Kidney capillary endothelial cell (primary cell): ENCODE data around the gene OR6V1.
"Not testable (repeated sequence)": the region's sequence is repeated elsewhere in the genome, so short reads cannot be mapped to it uniquely, and the experiment has no call there.

ENCODE experiments used
- DNase-seq: peaks from one replicate; pipeline ENCODE4 v3.0.0-alpha.2; 2018; ENCODE audit warnings: low spot score

The OR6V1 gene

DNA sequence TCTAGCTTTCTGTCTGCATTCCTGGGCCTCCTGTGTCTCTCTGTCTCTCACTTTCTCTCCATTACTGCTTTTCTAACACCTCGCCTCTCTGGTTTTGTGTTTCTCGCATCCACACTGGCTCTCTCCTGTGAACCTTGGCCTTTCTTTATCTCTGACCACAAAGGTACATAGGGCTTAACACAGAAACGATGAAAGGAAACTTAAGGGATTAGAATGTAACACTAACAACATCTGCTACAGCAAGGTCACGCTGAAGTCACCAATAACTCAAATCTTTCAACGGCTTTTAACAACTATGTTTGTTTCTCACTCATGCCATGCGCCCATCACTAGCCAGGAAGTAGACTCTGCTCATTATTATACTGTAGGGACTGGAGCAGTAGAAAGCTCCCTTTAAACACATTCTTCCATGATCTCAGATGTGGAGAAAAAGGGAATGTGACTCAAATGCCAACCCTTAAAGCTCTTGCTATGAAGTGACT is 9.3 kb upstream of the OR6V1 start:
- no peak for DNase-seq

DNA sequence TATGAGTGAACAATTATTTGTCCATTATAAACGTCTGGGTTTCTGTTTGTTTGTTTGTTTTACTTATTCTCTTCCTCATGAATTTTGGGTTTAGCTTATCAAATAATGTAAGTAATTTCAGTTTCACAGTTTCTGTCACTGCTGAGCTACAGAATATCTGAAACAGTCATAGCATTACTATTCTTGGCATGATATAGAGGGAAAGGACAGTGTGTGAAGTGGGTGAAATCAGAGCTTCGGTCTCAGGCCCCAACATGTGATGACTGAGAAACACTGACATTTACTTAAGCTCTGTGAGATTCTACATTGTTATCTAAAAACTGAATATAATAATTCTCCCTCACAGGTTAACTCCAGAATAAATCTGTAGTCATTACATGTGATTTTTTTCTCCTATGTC is 8.8 kb upstream of the OR6V1 start:
- no peak for DNase-seq

DNA sequence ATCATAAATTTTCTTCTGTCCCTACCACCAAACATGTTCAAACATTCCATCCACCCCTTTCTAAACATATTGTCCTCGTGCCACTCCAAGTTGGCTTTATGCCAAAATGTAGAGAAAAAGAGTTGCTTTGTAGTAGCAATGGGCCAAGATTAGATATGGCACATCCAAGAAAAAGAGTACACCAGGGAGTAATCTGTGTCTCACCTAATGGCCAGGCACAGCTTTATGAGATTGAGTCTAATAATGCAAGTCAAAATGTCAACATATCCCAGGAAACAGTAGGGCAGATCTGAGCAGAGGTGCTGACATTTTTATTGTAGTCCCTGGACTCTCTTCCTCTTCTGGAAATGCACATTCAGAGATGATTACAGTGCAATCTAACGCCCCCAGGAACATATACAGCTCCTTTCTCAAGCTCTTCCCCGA is 5.7 kb upstream of the OR6V1 start:
- no peak for DNase-seq

DNA sequence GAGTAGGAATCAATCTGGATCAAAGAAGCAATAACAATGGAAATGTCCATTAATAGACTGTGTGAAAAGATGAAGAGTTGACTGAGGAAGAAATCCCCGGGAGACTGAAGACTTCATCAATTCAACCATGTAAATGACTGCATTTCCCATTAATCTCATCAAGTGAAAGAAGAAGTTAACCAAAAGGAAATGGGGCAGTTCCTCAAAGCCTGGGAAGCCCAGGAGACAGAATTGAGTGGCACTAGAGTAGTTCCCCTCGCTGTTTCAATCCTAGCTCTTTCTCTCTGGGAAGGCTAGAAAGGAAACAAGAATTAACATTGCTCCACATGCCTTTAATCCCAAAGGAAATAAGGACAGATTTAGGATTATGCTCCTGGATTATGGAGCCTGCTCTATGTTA is 4.8 kb upstream of the OR6V1 start:
- no peak for DNase-seq

DNA sequence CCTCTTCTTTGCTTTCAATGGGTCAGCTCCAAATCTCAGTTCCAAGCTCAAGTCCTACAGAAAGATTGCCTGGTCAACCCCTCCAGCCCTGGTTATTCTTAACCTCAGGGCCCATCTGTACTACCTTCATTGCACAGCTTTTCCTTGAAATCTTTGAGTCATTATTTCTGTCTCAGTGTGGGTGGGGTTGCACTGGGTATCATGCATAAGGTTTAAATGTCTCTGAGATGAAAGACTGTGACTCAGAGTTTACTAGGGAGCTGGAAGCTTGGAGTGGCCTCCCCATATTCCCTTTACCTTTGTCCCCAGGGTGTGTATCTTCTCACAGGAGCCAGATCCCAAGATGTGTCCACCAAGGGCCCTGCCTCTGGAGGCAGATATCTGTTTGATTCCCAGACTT is 3.3 kb upstream of the OR6V1 start:
- no peak for DNase-seq

DNA sequence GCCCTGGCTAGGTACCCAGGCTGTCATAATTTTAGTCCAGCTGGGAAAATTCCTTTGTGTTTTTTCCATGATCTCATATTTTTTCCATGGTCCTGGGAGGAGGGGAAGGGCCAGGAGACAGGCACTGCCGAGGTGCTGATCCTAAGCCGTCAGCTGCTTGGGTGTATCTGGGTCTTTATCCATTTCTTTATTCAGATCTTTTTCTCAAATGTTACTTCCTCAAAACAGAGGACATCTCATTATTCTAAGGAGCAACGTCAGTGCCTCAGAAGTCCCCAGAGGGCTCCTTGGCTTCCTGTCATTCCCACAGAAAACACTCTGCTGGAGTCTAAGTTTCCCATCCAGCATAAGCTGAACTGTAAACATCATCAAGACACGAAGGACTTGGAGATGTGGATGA is 2.8 kb upstream of the OR6V1 start:
- DNase-seq, result no peak

DNA sequence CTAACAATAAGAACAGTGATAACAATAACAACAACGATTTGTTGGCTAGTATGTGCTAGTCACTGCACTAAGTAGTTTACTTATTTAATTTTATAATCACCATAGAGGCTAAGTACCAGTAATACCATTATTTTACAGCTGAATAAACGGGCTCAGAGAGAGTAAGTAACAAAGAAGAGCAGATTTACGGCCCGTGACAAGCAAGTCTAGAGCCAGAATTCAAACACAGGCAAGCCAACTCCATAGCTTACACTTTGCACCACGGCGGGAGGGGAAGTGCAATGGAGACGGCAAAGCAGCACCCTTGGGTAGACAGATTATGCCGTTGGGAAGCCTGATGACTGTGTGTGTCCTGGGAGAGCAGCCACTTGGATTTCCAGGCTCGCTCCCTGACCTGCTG is 1.2 kb upstream of the OR6V1 start:
- no peak for DNase-seq

DNA sequence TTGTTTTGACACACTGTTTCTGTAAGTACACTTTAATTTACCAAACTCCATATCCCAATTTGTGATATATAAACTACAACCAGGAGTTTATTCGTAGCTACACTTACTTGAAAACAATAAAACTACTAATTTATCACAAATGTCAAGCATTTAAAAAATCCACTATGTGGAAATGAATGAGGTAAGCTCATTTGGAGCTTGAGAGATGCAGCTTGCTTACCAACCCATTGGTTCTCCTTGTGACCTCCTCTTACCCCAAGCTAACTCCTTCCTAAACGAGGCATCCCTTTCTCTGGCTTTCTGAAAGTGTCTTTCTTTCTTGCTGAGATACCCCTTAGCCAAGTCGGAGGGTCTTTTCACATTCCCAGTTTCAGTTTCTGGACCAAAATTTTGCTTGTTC is 2.5 kb downstream of the OR6V1 start:
- DNase-seq, result no peak

DNA sequence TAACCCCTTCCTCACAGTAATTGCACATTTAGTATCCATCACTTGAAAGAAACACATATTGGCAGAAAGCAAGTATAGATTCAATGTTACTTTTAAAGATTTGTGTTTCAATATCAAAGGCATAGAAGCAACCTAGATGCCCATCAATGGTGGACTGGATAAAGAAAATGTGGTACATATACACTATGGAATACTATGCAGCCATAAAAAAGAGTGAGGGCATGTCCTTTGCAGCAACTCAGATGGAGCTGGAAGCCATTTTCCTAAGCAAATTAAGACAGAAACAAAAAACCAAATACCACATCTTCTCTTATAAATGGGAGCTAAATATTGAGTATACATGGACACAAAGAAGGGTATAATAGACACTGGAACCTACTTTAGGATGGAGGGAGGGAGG is 3.6 kb downstream of the OR6V1 start:
- no peak for DNase-seq

DNA sequence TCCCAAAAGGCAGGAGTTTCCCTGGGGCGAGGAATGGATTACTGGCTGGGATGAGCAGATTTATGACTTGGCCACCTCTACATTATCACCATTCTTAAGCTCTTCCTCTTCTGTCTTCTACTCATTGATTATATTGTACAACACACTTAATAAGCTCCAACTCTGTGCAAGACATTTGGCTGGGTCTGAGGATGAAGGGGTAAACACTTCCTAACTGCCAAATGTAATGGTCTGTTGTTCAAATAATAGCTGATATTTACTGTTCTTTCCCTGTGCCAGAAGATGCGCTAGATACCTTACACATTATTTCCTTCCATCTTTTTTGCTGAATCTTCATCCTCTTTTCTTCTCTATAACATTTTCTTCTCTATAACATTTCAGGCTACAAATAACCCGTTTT is 11.6 kb downstream of the OR6V1 start:
- no peak for DNase-seq

DNA sequence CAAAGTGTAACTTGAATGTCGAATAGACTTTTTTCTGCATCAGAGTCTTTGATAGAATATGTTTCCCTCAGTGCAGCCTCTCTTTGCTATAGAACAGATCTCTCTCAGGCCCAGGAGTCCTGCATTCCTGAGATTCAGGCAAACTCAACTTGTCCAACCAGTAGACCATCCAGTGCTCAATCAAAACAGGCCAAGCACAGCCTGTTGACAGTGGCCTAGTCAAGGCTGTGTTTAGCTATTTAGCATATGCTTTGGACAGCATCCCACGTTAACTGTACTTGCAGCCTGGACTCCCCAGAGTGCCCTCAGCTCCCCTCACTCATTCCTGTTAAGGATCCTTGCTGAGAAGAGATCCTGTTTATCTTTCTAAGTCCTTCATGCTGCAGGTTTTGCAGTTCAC is 16.3 kb downstream of the OR6V1 start:
- DNase-seq, result no peak

DNA sequence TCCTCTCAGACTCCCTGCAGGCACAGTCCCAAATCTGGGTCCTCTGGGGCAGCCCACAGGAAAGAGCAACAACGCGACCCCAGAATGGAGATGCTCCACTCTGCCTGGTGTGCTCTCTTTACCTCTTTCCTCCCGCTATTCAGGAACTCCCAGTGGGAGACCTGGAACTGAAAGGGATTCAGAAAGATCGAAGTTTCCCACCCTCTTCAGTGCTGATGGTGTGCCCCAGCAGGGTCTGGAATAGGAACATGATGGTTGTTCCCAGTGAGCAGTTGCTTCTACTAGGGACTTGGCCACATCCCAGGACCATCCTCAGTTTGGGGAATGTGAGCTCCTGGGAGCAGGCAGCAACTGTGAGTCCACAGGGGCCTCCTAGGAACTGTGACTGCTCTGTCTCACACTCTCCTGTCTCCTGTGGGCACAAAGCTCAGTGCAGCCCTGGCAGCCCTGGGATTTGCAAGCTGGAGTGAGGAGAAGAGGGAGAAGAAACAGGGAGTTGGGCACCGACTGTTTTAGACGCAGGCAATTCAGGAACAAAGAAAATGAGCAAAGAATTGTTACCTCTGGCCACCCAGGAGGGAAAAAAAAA is 17.9 kb downstream of the OR6V1 start:
- no peak for DNase-seq

DNA sequence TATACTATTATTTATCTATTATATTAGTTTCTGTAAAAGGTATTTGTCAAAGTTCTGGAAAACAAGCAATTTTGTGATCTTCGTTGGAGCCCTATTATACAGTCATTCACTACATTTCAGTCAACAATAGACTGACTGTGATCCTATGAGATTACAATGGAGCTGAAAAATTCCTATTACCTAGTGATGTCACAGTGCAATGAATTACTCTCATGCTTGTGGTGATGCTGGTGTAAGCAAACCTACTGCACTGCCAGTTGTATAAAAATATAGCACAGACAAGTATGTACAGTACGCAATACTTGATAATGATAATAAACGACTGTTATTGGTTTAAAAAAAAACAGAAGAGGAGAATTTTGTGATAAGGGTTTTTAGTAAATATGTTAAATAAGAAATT is 21.4 kb downstream of the OR6V1 start:
- no peak for DNase-seq

DNA sequence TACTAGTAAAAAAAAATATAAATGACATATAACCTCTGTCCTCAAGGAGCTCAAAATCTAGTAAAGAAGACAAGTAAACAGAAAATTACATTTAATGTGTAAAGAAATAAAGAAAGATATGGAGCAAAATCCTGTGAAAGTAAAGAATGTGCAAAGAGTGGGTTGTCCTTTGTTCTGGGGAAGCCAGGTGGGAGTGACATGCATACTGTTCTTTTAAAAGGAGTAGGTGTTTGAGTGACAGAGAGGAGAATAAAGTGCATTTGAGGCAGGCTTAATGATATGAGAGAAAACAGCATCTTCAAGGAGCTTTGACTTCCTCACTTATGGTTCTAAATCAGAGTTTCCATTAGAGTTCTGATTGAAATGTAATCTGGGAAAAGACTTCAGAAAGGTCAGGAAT is 22.0 kb downstream of the OR6V1 start:
- DNase-seq, result no peak

DNA sequence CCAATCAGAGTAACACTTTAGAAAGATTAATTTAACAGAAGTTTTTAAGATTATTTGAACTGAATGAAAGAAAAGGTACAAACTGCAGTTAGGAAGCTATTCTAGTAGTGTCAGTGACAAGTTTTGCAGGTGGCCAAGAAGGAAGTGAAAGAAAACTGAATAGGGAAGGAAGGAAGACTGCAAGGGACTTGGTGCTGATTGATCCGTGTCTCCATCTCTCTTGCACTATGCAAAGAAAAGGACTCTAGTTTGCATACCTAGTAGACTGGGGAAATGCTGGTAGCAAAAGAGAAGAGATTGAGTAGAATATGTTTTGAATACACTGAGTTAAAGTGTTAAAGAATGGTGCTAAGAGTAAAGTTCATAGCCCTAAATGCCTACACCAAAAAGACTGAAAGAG is 33.0 kb downstream of the OR6V1 start:
- no peak for DNase-seq

DNA sequence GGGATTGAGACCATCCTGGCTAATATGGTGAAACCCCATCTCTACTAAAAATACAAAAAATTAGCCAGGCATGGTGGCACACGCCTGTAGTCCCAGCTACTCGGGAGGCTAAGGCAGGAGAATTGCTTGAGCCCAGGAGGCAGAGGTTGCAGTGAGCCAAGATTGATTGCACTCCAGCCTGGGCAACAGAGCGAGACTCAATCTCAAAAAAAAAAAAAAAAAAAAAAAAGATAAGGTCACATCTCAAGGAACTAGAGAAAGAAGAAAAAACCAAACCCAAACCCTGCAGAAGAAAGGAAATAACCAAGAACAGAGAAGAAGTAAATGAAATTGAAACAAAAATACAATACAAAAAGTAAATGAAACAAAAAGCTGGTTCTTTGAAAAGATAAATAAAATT is 33.5 kb downstream of the OR6V1 start:
- DNase-seq, result not testable (repeated sequence)

DNA sequence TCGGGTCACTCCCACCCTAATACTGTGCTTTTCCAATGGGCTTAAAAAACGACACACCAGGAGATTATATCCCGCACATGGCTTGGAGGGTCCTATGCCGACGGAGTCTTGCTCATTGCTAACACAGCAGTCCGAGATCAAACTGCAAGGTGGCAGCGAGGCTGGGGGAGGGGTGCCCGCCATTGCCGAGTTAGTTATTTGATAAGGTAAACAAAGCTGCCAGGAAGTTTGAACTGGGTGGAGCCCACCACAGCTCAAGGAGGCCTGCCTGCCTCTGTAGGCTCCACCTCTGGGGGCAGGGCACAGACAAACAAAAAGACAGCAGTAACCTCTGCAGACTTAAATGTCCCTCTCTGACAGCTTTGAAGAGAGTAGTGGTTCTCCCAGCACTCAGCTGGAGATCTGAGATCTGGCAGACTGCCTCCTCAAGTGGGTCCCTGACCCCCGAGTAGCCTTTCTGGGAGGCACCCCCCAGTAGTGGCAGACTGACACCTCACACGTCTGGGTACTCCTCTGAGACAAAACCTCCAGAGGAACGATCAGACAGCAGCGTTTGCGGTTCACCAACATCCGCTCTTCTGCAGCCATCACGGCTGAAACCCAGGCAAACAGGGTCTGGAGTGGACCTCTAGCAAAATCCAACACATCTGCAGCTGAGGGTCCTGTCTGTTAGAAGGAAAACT is 36.5 kb downstream of the OR6V1 start:
- not testable (repeated sequence) for DNase-seq

DNA sequence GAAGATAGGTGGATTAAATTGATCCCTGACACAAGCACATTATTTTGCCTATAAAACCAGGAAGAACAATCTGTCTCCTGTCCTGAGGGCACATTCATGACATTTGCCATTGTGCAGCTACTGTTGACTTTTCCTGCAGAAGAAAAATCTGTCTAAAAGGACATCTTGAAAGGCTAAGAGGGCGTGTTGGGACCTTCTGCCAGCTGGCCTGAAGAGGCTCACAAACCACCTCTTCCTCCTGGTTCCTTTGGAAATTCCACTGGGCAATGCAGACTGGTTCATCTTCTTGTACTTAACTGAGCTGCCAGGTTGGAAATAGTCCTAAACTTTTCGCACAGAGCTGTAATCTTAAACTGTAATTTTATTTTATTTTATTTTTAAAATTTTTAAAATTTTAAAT is 44.0 kb downstream of the OR6V1 start:
- DNase-seq, result no peak

DNA sequence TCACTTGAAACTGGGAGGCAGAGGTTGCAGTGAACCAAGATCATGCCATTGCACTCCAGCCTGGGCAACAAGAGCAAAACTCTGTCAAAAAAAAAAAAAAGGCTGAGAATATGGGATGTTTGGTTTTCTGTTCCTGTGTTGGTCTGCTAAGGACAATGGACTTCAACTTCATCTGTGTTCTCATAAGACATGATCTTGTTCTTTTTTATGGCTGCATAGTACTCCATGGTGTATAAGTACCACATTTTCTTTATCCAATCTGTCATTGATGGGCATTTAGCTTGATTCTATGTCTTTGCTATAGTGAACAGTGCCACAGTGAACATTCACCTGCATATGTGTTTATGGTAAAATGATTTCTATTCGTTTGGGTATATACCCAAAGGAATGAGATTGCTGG is 47.4 kb downstream of the OR6V1 start:
- DNase-seq, result not testable (repeated sequence)
